Kidney (tissue), 14 donors: ENCODE measurements around the gene ARID5B. TPM values are rescaled to one million over a fixed set of nuclear protein-coding genes. Genes with fewer than 3 reads are reported as not detected.

Experiments used
- DNase-seq, 5 donors: peaks; one replicate each; pipeline ENCODE4 v3.0.0-alpha.2; 2013 to 2020
- FAIRE-seq: peaks from 2 replicates; lab custom pipeline; 2012; peaks lifted over from hg19 to GRCh38; lab: Jason Lieb, UNC
- H3K27ac ChIP-seq, 2 donors: one replicate each; pipeline ENCODE4 v1.7.0; 2013; ENCODE audit warnings: low read depth in 2 of 2, low read length in 2 of 2, inconsistent platforms in 1 of 2
- H3K27me3 ChIP-seq: one replicate; pipeline ENCODE4 v1.7.1; 2013; ENCODE audit warnings: low read length, inconsistent platforms; ENCODE audit not compliant: control insufficient read depth, insufficient read depth
- H3K36me3 ChIP-seq, 3 donors: one replicate each; pipeline versions ENCODE4 v1.7.0 to v1.7.1; 2013; ENCODE audit warnings: low read length in 3 of 3, control low read depth in 1 of 3, inconsistent platforms in 1 of 3; ENCODE audit not compliant: insufficient read depth in 3 of 3, control insufficient read depth in 2 of 3
- H3K4me1 ChIP-seq, 3 donors: one replicate each; pipeline versions ENCODE4 v1.7.0 to v1.7.1; 2013; ENCODE audit warnings: low read length in 3 of 3, inconsistent platforms in 1 of 3, low read depth in 1 of 3; ENCODE audit not compliant: control insufficient read depth in 2 of 3, insufficient read depth in 2 of 3
- H3K4me3 ChIP-seq, 3 donors: one replicate each; pipeline versions ENCODE4 v1.7.0 to v1.8.1; 2013; ENCODE audit warnings: low read length in 3 of 3, control low read depth in 1 of 3, inconsistent platforms in 1 of 3
- H3K9ac ChIP-seq, 3 donors: one replicate each; pipeline versions ENCODE4 v1.7.0 to v1.7.1; 2013; ENCODE audit warnings: low read length in 3 of 3, control low read depth in 1 of 3, inconsistent platforms in 1 of 3
- H3K9me3 ChIP-seq, 3 donors: one replicate each; pipeline versions ENCODE4 v1.7.0 to v1.7.1; 2013; ENCODE audit warnings: low read length in 3 of 3, control low read depth in 1 of 3, inconsistent platforms in 1 of 3; ENCODE audit not compliant: control insufficient read depth in 2 of 3, insufficient read depth in 1 of 3
- intact Hi-C: fragments of 100-400 bp; cut with DNase I; formaldehyde crosslinking; loops from one replicate; pipeline ENCODE4 v1.11.1; 2022
- polyA plus RNA-seq: library from polyadenylated mRNA; stranded (reverse); fragments of 350-450 nt; fragmentation: Illumina TruSeq; extraction: RNeasy Lipid Tissue Mini Kit (QIAGEN cat#74804); gene quantifications from one replicate; pipeline ENCODE4 v1.2.3, GENCODE V29; 2014; ENCODE audit warnings: low read depth, low replicate concordance; ENCODE audit not compliant: insufficient read depth
- total RNA-seq: library from RNA; stranded (reverse); fragmentation: NEBNext Ultra II Directional; extraction: Animal tissue kit (Norgen Biotek cat#: 25700); gene quantifications from one replicate; pipeline ENCODE4 v1.2.1, GENCODE V29; 2021
- TF ChIP-seq, protein P1 (sequence below): IDR thresholded peaks from 3 replicates; pipeline ENCODE4 v1.5.1; 2012; ENCODE audit warnings: mild to moderate bottlenecking, moderate library complexity, borderline replicate concordance; ENCODE audit not compliant: insufficient read depth; ENCODE audit errors: extremely low read depth
- donor health status: control.
- donor health status: control.
- donor health status: control.
- donor health status: control.
- donor health status: control.
- donor health status: DM: yes; HTN: yes; CAD: no.
- donor health status: Normal renal cell carcinoma (clear cell type).

The ARID5B gene
- total and polyA plus RNA-seq, 2 donors from 2014 or later, result 8.6 to 77.9 TPM

DNA sequence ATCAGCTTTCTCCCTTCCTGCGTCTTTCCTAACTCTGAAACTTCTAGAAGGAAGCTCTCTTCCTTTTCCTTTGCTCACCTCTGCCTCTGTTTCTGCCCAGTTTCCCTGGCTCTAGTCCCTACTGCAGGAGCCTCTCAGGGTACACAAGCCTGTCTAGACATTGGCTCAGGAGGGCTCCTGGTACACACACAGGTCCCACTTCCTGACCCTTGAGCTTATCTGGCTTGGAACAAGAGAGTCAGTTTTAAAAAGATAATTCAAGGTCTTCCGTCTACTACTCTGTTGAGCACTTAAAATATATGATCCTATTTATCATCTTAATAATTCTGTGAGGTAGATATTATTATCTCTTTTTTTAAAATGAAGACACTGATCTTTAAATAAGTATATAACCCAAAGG lies 226.5 kb downstream of the ARID5B start:
- no peaks in the 10 kb centered on the region for H3K4me1 ChIP-seq
- H3K9me3 ChIP-seq, result peaks cover 0 to under 1% (median 0%) of the 10 kb centered on the region in 3 donors
- no peak overlapping the region for H3K9ac ChIP-seq
- FAIRE-seq (no peak), DNase-seq (no peak)
- H3K36me3 ChIP-seq, result no peaks in the 10 kb centered on the region
- no peak overlapping the region for H3K27ac ChIP-seq
- H3K4me3 ChIP-seq, result no peak overlapping the region
- intact Hi-C loops, result no loop called here
- no peaks in the 10 kb centered on the region for H3K27me3 ChIP-seq
- TF ChIP-seq, protein P1, sequence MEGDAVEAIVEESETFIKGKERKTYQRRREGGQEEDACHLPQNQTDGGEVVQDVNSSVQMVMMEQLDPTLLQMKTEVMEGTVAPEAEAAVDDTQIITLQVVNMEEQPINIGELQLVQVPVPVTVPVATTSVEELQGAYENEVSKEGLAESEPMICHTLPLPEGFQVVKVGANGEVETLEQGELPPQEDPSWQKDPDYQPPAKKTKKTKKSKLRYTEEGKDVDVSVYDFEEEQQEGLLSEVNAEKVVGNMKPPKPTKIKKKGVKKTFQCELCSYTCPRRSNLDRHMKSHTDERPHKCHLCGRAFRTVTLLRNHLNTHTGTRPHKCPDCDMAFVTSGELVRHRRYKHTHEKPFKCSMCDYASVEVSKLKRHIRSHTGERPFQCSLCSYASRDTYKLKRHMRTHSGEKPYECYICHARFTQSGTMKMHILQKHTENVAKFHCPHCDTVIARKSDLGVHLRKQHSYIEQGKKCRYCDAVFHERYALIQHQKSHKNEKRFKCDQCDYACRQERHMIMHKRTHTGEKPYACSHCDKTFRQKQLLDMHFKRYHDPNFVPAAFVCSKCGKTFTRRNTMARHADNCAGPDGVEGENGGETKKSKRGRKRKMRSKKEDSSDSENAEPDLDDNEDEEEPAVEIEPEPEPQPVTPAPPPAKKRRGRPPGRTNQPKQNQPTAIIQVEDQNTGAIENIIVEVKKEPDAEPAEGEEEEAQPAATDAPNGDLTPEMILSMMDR, result no peak

DNA sequence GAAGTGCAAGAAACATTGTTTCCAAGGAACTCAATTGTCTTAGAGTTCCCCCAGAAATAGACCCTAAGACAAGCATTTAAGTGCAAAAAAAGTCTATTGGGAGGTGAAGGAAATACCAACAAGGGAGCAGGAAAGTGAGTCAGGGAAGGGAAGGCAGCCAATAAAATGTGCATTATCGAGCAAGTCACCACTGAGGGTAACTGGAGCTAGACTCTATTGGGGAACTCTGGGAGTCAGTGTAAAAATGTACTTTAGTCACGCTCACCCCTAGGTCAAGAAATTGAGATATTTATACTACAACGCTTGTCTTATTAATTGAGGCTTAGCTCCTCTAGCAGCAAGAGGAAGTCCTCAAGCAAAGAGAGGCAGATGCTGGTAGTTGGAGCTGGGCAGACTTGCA lies 229.4 kb downstream of the ARID5B start:
- Histone ChIP-seq H3K27ac (no peak overlapping the region), H3K4me3 (no peak overlapping the region), H3K9ac (no peak overlapping the region), H3K4me1 (no peaks in the 10 kb centered on the region), H3K36me3 (no peaks in the 10 kb centered on the region), H3K9me3 (no peaks in the 10 kb centered on the region), H3K27me3 (no peaks in the 10 kb centered on the region)
- DNase-seq, result no peak
- no peak for FAIRE-seq
- intact Hi-C loops, result no loop called here
- TF ChIP-seq, protein P1, result no peak

DNA sequence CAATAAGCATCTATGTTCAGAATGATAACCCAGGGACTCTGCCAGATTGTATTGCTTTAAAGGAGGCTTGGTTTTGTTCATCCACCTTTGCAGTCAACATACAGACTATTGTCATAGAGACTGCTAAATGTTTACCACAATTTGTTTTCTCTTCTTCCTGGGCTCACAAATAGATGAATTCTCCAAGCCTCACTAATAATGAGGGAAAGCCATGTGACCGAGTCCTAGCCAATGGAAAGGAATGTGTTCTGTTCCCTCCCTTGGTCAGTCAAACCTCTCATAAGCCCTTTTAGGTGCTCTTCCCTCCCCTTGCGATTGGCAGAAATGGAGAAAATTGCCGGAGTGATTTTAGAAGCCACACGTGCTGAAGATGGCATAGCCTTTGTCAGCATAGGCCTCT lies 230.2 kb downstream of the ARID5B start:
- FAIRE-seq, result no peak
- no peak overlapping the region for H3K9ac ChIP-seq
- TF ChIP-seq, protein P1, result no peak

DNA sequence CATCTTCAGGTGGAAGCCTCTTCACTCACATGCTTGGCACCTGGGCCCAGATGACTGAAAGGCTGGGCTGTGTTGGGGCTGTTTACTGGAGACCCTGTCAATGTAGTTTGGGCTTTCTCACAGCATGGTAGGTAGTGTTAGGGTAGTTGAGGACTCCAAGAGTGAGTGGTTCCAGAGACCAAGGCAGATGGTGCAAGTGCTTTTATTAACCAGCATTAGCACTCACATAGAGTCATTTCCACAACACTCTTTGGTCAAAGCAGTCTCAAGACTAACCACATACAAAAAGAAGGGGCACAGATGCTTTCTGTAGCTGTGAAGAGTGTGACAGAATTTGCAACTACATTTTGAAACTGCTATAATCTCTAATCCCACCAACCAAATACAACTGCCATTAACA lies 232.1 kb downstream of the ARID5B start:
- no peak overlapping the region for H3K27ac ChIP-seq
- H3K4me1 ChIP-seq, result no peaks in the 10 kb centered on the region
- TF ChIP-seq, protein P1, result no peak
- H3K4me3 ChIP-seq, result no peak overlapping the region
- H3K9ac ChIP-seq, result no peak overlapping the region
- no peaks in the 10 kb centered on the region for H3K36me3 ChIP-seq
- DNase-seq (no peak), FAIRE-seq (no peak)
- no peaks in the 10 kb centered on the region for H3K27me3 ChIP-seq
- intact Hi-C loops, result no loop called here
- no peaks in the 10 kb centered on the region for H3K9me3 ChIP-seq

More for the DNA sequence above, 230.2 kb downstream of the ARID5B start:
- intact Hi-C loops, result no loop called here
- H3K27ac ChIP-seq, result no peak overlapping the region
- H3K27me3 ChIP-seq, result no peaks in the 10 kb centered on the region
- no peak overlapping the region for H3K4me3 ChIP-seq
- no peak for DNase-seq
- H3K36me3 ChIP-seq, result no peaks in the 10 kb centered on the region
- H3K9me3 ChIP-seq, result no peaks in the 10 kb centered on the region
- H3K4me1 ChIP-seq, result no peaks in the 10 kb centered on the region
